Activated T-helper 17 cell treated with anti-CD3 and anti-CD28 coated beads, Interleukin-2, amount 50 U/mL, for 72 hours (primary cell): ENCODE data around the gene FAU. TPM values are rescaled to one million over a fixed set of nuclear protein-coding genes. Genes with fewer than 3 reads are reported as not detected.

ENCODE experiments used
- total RNA-seq, 2 donors: library from RNA; stranded (reverse); gene quantifications; one replicate each; pipeline ENCODE4 v1.2.3, GENCODE V29; 2022

Gene FAU
- total RNA-seq, 2 donors from 2014 or later, result 929 to 948 TPM

Other genes with a start within 250 kb of the FAU start
- gene EHD1, start 243.5 kb downstream of the FAU start, total RNA-seq, result 100 to 1,000 TPM in 1 of 2 donors, 10 to 100 TPM in 1; 96.5 to 107 TPM
- gene ATG2A, start 204.9 kb downstream of the FAU start, total RNA-seq, result 10 to 100 TPM; 20.9 to 23.1 TPM
- 10 to 100 TPM; 14.6 to 43.0 TPM for gene PPP2R5B, start 197.4 kb downstream of the FAU start, total RNA-seq
- under 1 TPM in 1 of 2 donors, not detected in 1; 0.43 TPM for gene GPHA2, start 186.2 kb downstream of the FAU start, total RNA-seq
- 1 to 10 TPM in 1 of 2 donors, not detected in 1; 1.1 TPM for gene MAJIN, start 150.0 kb downstream of the FAU start, total RNA-seq
- gene BATF2, start 125.2 kb downstream of the FAU start, total RNA-seq, result under 1 TPM; 0.28 to 0.37 TPM
- 10 to 100 TPM; 60.4 to 90.5 TPM for gene ARL2, start 108.0 kb downstream of the FAU start, total RNA-seq
- gene SNX15, start 94.7 kb downstream of the FAU start, total RNA-seq, result 10 to 100 TPM; 13.5 to 14.4 TPM
- 10 to 100 TPM; 12.3 to 20.1 TPM for gene SAC3D1, start 80.9 kb downstream of the FAU start, total RNA-seq
- 10 to 100 TPM; 11.2 to 12.6 TPM for gene NAALADL1, start 63.6 kb downstream of the FAU start, total RNA-seq
- gene CDCA5, start 38.1 kb downstream of the FAU start, total RNA-seq, result 100 to 1,000 TPM in 1 of 2 donors, 10 to 100 TPM in 1; 99.5 to 127 TPM
- gene ZFPL1, start 37.9 kb downstream of the FAU start, total RNA-seq, result 10 to 100 TPM; 25.2 to 36.3 TPM
- 10 to 100 TPM; 71.8 to 80.6 TPM for gene VPS51, start 25.9 kb downstream of the FAU start, total RNA-seq
- 10 to 100 TPM; 19.7 to 20.1 TPM for gene TM7SF2, start 10.3 kb downstream of the FAU start, total RNA-seq
- 10 to 100 TPM in 1 of 2 donors, 1 to 10 TPM in 1; 6.3 to 10.0 TPM for gene ZNHIT2, start 4.4 kb downstream of the FAU start, total RNA-seq
- gene MRPL49, start 187 bp upstream of the FAU start, total RNA-seq, result 10 to 100 TPM; 61.7 to 87.7 TPM
- 10 to 100 TPM; 28.9 to 30.8 TPM for gene SYVN1, start 12.4 kb upstream of the FAU start, total RNA-seq
- not detected for gene SPDYC, start 48.1 kb upstream of the FAU start, total RNA-seq
- gene CAPN1, start 59.8 kb upstream of the FAU start, total RNA-seq, result 100 to 1,000 TPM; 143 to 150 TPM
- gene POLA2, start 139.8 kb upstream of the FAU start, total RNA-seq, result 10 to 100 TPM; 54.6 to 64.1 TPM
- 1 to 10 TPM in 1 of 2 donors, under 1 TPM in 1; 0.73 to 2.0 TPM for gene CDC42EP2, start 192.7 kb upstream of the FAU start, total RNA-seq
- 10 to 100 TPM; 66.0 to 89.5 TPM for gene DPF2, start 211.7 kb upstream of the FAU start, total RNA-seq
- 1 to 10 TPM in 1 of 2 donors, under 1 TPM in 1; 0.95 to 1.5 TPM for gene TIGD3, start 232.6 kb upstream of the FAU start, total RNA-seq